HCT116 (cell line): ENCODE results near the gene SLC47A1. TPM values are rescaled to one million over a fixed set of nuclear protein-coding genes. Genes with fewer than 3 reads are reported as not detected.

Source experiments
- ATAC-seq: fragments of 200-7000 bp; cut with Tn5 transposase; 2 replicates; pipeline ENCODE4 v1.9.1; 2020; ENCODE audit warnings: mild to moderate bottlenecking, moderate library complexity
- BruUV-seq: library from RNA; stranded (reverse); fragments of 400-500 nt; replicated peaks from 2 replicates; lab custom pipeline; 2021; lab: Mats Ljungman, UMichigan
- CTCF ChIA-PET: fragments of 300-600 bp; sonication (Branson Sonifier 250); formaldehyde crosslinking; loops from one replicate; lab custom pipeline; 2021; ENCODE audit warnings: antibody characterized with exemption; lab: Charles Lee
- POLR2A ChIA-PET: fragments of 300-600, 350-600 bp; sonication (Branson Sonifier 250); formaldehyde crosslinking; loops from one replicate; lab custom pipeline; 2021; ENCODE audit warnings: antibody characterized with exemption; lab: Charles Lee
- RAD21 ChIA-PET, 2 experiments: fragments of 300-600 bp; sonication (Branson Sonifier 250); formaldehyde crosslinking; loops; one replicate each; lab custom pipeline; 2023; ENCODE audit warnings: low total read pairs in 2 of 2; ENCODE audit not compliant: uncharacterized antibody in 2 of 2, unreplicated experiment in 2 of 2, low non-redundant PET in 1 of 2; lab: Charles Lee
- DNase-seq: peaks from one replicate; pipeline ENCODE4 v3.0.0-alpha.2; 2010; ENCODE audit warnings: low read depth, low spot score
- H2AFZ ChIP-seq: fragments of 200-600 bp; shearing (Covaris generic), sonication (generic); 2 replicates; pipeline ENCODE4 v1.6.1; 2017; ENCODE audit warnings: low read depth, mixed run types, mixed read lengths, antibody characterized with exemption, low read length; ENCODE audit not compliant: poor library complexity, severe bottlenecking
- H3K27ac ChIP-seq: 2 replicates; pipeline ENCODE4 v1.5.1; 2012; ENCODE audit warnings: low read depth, low read length
- H3K27me3 ChIP-seq: fragments of 200-600 bp; sonication (generic); 2 replicates; pipeline ENCODE4 v1.6.1; 2016; ENCODE audit warnings: mixed run types, low read length, mixed read lengths; ENCODE audit not compliant: insufficient read depth
- H3K36me3 ChIP-seq, 2 experiments: fragments of 200-500 bp in 1 of 2; fragments of 200-600 bp in 1 of 2; sonication (Bioruptor generic) in 1 of 2; sonication (generic) in 1 of 2; 2 replicates each; pipeline versions ENCODE4 v1.5.1 to v1.6.1; 2014 to 2016; ENCODE audit warnings: low read length in 2 of 2, inconsistent platforms in 1 of 2, mixed read lengths in 1 of 2, mixed run types in 1 of 2; ENCODE audit not compliant: insufficient read depth in 2 of 2, control insufficient read depth in 1 of 2
- H3K4me1 ChIP-seq, 2 experiments: fragments of 200-600 bp in 1 of 2; sonication (generic) in 1 of 2; 2 replicates each; pipeline versions ENCODE4 v1.5.1 to v1.6.1; 2012 to 2017; ENCODE audit warnings: low read length in 2 of 2, inconsistent platforms in 1 of 2, mild to moderate bottlenecking in 1 of 2, mixed read lengths in 1 of 2, mixed run types in 1 of 2, moderate library complexity in 1 of 2; ENCODE audit not compliant: insufficient read depth in 2 of 2, control insufficient read depth in 1 of 2
- H3K4me2 ChIP-seq: fragments of 200-600 bp; sonication (generic); 2 replicates; pipeline ENCODE4 v1.6.1; 2017; ENCODE audit warnings: mixed run types, low read length, mixed read lengths
- H3K4me3 ChIP-seq, 2 experiments: fragments of 200-600 bp in 1 of 2; sonication (generic) in 1 of 2; replicated peaks in 1 of 2; 2 replicates each; pipeline ENCODE4 v1.5.1; 2011 to 2016; ENCODE audit warnings: low read length in 2 of 2, control low read depth in 1 of 2, low read depth in 1 of 2, mild to moderate bottlenecking in 1 of 2, mixed read lengths in 1 of 2, mixed run types in 1 of 2
- H3K79me2 ChIP-seq: fragments of 200-600 bp; sonication (generic); 2 replicates; pipeline ENCODE4 v1.6.1; 2017; ENCODE audit warnings: mild to moderate bottlenecking, mixed run types, low read length, moderate library complexity, mixed read lengths; ENCODE audit not compliant: insufficient read depth
- H3K9ac ChIP-seq: fragments of 200-600 bp; sonication (generic); 2 replicates; pipeline ENCODE4 v1.6.1; 2016; ENCODE audit warnings: low read length, mixed read lengths
- H3K9me2 ChIP-seq: fragments of 200-600 bp; sonication (generic), shearing (Covaris generic); 2 replicates; pipeline ENCODE4 v1.6.1; 2017; ENCODE audit warnings: mixed run types, mild to moderate bottlenecking, moderate library complexity; ENCODE audit not compliant: insufficient read depth
- H3K9me3 ChIP-seq, 2 experiments: fragments of 200-500 bp in 1 of 2; fragments of 200-600 bp in 1 of 2; sonication (Bioruptor generic) in 1 of 2; sonication (generic) in 1 of 2; 2 replicates each; pipeline ENCODE4 v1.6.1; 2014 to 2017; ENCODE audit warnings: low read length in 2 of 2, mixed read lengths in 2 of 2, inconsistent platforms in 1 of 2, low read depth in 1 of 2, mild to moderate bottlenecking in 1 of 2, mixed run types in 1 of 2, moderate library complexity in 1 of 2; ENCODE audit not compliant: control insufficient read depth in 1 of 2, insufficient read depth in 1 of 2
- H4K20me1 ChIP-seq: fragments of 200-600 bp; sonication (generic), shearing (Covaris generic); 2 replicates; pipeline ENCODE4 v1.6.1; 2017; ENCODE audit warnings: mixed run types, mild to moderate bottlenecking, moderate library complexity; ENCODE audit not compliant: insufficient read depth
- CBX3 ChIP-seq: IDR thresholded peaks from 2 replicates; pipeline ENCODE4 v1.6.1; 2012; ENCODE audit warnings: low read depth
- CEBPB ChIP-seq: IDR thresholded peaks from 2 replicates; pipeline ENCODE4 v1.6.1; 2012; ENCODE audit warnings: low read depth
- EGR1 ChIP-seq: IDR thresholded peaks from 2 replicates; pipeline ENCODE4 v1.6.1; 2012; ENCODE audit warnings: low read depth
- ELF1 ChIP-seq: IDR thresholded peaks from 2 replicates; pipeline ENCODE4 v1.6.1; 2012; ENCODE audit warnings: low read depth, borderline replicate concordance
- EZH2 ChIP-seq: fragments of 200-600 bp; sonication (generic); IDR thresholded peaks from 2 replicates; pipeline ENCODE4 v1.6.1; 2017; ENCODE audit warnings: antibody characterized with exemption, mixed run types
- EZH2phosphoT487 ChIP-seq: fragments of 200-600 bp; IDR thresholded peaks from 2 replicates; pipeline ENCODE4 v1.6.1; 2018; ENCODE audit warnings: antibody characterized with exemption, borderline replicate concordance
- JUND ChIP-seq: IDR thresholded peaks from 2 replicates; pipeline ENCODE4 v1.6.1; 2012
- POLR2A ChIP-seq: IDR thresholded peaks from 2 replicates; pipeline ENCODE4 v1.7.0; 2011; ENCODE audit warnings: borderline replicate concordance; ENCODE audit not compliant: insufficient read depth, insufficient read length; ENCODE audit errors: extremely low read depth
- SIN3A ChIP-seq: IDR thresholded peaks from 2 replicates; pipeline ENCODE4 v1.6.1; 2012; ENCODE audit warnings: low read depth
- SP1 ChIP-seq: IDR thresholded peaks from 2 replicates; pipeline ENCODE4 v1.6.1; 2012; ENCODE audit warnings: low read depth
- ZBTB33 ChIP-seq: IDR thresholded peaks from 2 replicates; pipeline ENCODE4 v1.6.1; 2011; ENCODE audit warnings: mild to moderate bottlenecking, low read length, moderate library complexity; ENCODE audit not compliant: insufficient replicate concordance; ENCODE audit errors: extremely low read depth
- ZFX ChIP-seq: fragments of 450-650 bp; IDR thresholded peaks from 2 replicates; pipeline ENCODE4 v1.6.1; 2017
- intact Hi-C: fragments of 100-400 bp; cut with micrococcal nuclease; formaldehyde crosslinking; loops from 2 replicates; pipeline ENCODE4 v1.10.0; 2022
- total RNA-seq: library from RNA; stranded (reverse); gene quantifications from one replicate; pipeline ENCODE4 v1.2.1, GENCODE V29; 2021; ENCODE audit not compliant: unreplicated experiment

The SLC47A1 gene
- total RNA-seq, 1 experiment from 2014 or later = 0.17 TPM

DNA sequence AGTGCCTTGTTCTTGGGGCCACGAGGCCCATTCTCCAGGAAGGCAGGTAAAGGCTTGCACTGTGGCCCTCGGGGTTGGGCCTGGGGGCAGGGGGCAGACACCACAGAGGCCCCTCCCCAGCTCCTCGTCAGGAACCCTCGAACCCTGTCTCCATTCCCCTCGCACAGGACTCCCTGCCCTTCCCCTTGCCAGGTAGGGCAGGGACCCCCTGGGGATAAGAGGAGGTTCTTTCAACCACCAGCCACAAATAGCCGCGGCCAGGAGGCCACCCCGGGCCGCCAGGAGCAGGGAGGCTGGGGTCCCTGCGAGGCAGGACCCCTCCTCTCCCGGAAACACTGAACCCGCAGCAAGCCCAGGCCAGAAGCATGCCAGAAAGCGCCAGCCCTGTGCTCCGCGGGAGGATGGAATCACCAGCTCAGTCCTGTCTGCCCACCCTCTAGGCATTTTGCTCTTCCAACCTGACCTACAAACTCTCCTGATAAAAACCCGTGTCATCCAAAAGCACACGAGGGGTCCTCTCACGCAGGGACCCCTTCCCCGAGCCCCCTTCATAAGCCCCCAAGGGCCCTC, 45.6 kb downstream of the SLC47A1 start:
- POLR2A ChIA-PET = no interaction called here
- TF ChIP-seq POLR2A (no peak), ZBTB33 (no peak), EGR1 (no peak), CEBPB (no peak), EZH2phosphoT487 (no peak), SIN3A (no peak), EZH2 (no peak), ELF1 (no peak), CBX3 (no peak), JUND (no peak), SP1 (no peak), ZFX (no peak)
- BruUV-seq = no TSS peak

More for the DNA sequence above, 45.6 kb downstream of the SLC47A1 start:
- H3K27me3 ChIP-seq = no peaks in the 10 kb centered on the region
- H3K9ac ChIP-seq = no peak overlapping the region
- ChIA-PET RAD21 (no interaction called here), CTCF (no interaction called here)
- H3K27ac ChIP-seq = no peak overlapping the region
- H3K9me3 ChIP-seq = no peaks in the 10 kb centered on the region
- H4K20me1 ChIP-seq = no peaks in the 10 kb centered on the region
- H3K36me3 ChIP-seq = no peaks in the 10 kb centered on the region
- intact Hi-C loops = no loop called here
- H3K4me3 ChIP-seq = no peak overlapping the region
- no peak overlapping the region for H3K4me2 ChIP-seq
- no peak overlapping the region for H2AFZ ChIP-seq
- DNase-seq (no peak), ATAC-seq (no peak)
- H3K79me2 ChIP-seq = no peaks in the 10 kb centered on the region
- no peaks in the 10 kb centered on the region for H3K9me2 ChIP-seq
- H3K4me1 ChIP-seq = no peaks in the 10 kb centered on the region
